KMS-11 (cell line): ENCODE measurements around the gene CIAO2B.
"Not testable (repeated sequence)": the region's sequence is repeated elsewhere in the genome, so short reads cannot be mapped to it uniquely, and the experiment has no call there.

ENCODE experiments used
- H2AFZ ChIP-seq: fragments of 200-600 bp; sonication (generic); 2 replicates; pipeline ENCODE4 v1.6.1; 2016; ENCODE audit warnings: antibody characterized with exemption, mixed run types, low read depth
- H3K27ac ChIP-seq: fragments of 200-600 bp; sonication (generic); 2 replicates; pipeline ENCODE4 v1.6.1; 2016; ENCODE audit warnings: mild to moderate bottlenecking, mixed run types
- H3K27me3 ChIP-seq: fragments of 200-600 bp; sonication (generic); 2 replicates; pipeline ENCODE4 v1.6.1; 2017; ENCODE audit warnings: mild to moderate bottlenecking, low read depth, mixed run types, moderate library complexity; ENCODE audit not compliant: insufficient read depth
- H3K36me3 ChIP-seq: fragments of 200-600 bp; sonication (generic); 2 replicates; pipeline ENCODE4 v1.6.1; 2017; ENCODE audit warnings: mild to moderate bottlenecking, mixed run types; ENCODE audit not compliant: insufficient read depth
- H3K4me1 ChIP-seq: fragments of 200-600 bp; sonication (generic); 2 replicates; pipeline ENCODE4 v1.6.1; 2016; ENCODE audit warnings: mild to moderate bottlenecking, low read depth, mixed run types; ENCODE audit not compliant: poor library complexity, severe bottlenecking
- H3K4me2 ChIP-seq: fragments of 200-600 bp; sonication (generic); 2 replicates; pipeline ENCODE4 v1.7.0; 2016; ENCODE audit warnings: mild to moderate bottlenecking, mixed run types
- H3K4me3 ChIP-seq: fragments of 200-600 bp; sonication (generic); IDR thresholded peaks from 2 replicates; pipeline ENCODE4 v1.6.1; 2017; ENCODE audit warnings: low read depth, low read length, mixed read lengths; ENCODE audit not compliant: insufficient read depth
- H3K79me2 ChIP-seq: fragments of 200-600 bp; sonication (generic); 2 replicates; pipeline ENCODE4 v1.6.1; 2016; ENCODE audit warnings: low read depth, mixed run types; ENCODE audit not compliant: insufficient read depth
- H3K9ac ChIP-seq: fragments of 200-600 bp; sonication (generic); 2 replicates; pipeline ENCODE4 v1.6.1; 2016; ENCODE audit warnings: mild to moderate bottlenecking, mixed run types
- H4K20me1 ChIP-seq: fragments of 200-600 bp; sonication (generic); 2 replicates; pipeline ENCODE4 v1.6.1; 2016; ENCODE audit warnings: mild to moderate bottlenecking, mixed run types; ENCODE audit not compliant: insufficient read depth
- CTCF ChIP-seq: fragments of 200-600 bp; sonication (generic); conservative IDR thresholded peaks from 2 replicates; pipeline ENCODE4 v1.6.1; 2017; ENCODE audit warnings: low read depth, mild to moderate bottlenecking, antibody characterized with exemption, low read length, moderate library complexity, mixed read lengths

Gene CIAO2B

GRCh38 chr16:66958857-66959703 is 24.9 kb upstream of the CIAO2B start:
- no peaks in the 10 kb centered on the region for H3K27me3 ChIP-seq
- H3K9ac ChIP-seq = no peak overlapping the region
- H4K20me1 ChIP-seq = no peaks in the 10 kb centered on the region
- H3K36me3 ChIP-seq = no peaks in the 10 kb centered on the region
- TF ChIP-seq CTCF = no peak
- H3K79me2 ChIP-seq = no peaks in the 10 kb centered on the region
- H3K4me3 ChIP-seq = no peak overlapping the region
- no peak overlapping the region for H2AFZ ChIP-seq
- no peak overlapping the region for H3K4me2 ChIP-seq
- H3K27ac ChIP-seq = no peak overlapping the region
- peaks cover 3% of the 10 kb centered on the region for H3K4me1 ChIP-seq

GRCh38 chr16:66956154-66956457 is 21.9 kb upstream of the CIAO2B start:
- H3K27me3 ChIP-seq, H4K20me1 ChIP-seq, H3K4me1 ChIP-seq, H3K27ac ChIP-seq, H3K36me3 ChIP-seq, H3K4me3 ChIP-seq, H3K79me2 ChIP-seq, H2AFZ ChIP-seq, H3K4me2 ChIP-seq, H3K9ac ChIP-seq: not testable (repeated sequence)

- not testable (repeated sequence) for H3K27ac ChIP-seq, H3K4me1 ChIP-seq, H3K36me3 ChIP-seq, H3K4me2 ChIP-seq, H3K4me3 ChIP-seq, H3K27me3 ChIP-seq, H3K9ac ChIP-seq, H3K79me2 ChIP-seq, H2AFZ ChIP-seq, H4K20me1 ChIP-seq
These were observed 21.4 kb upstream of the CIAO2B start for GRCh38 chr16:66955363-66956153.

- H3K36me3 ChIP-seq = no peaks in the 10 kb centered on the region
- H3K4me2 ChIP-seq = no peak overlapping the region
- no peak overlapping the region for H2AFZ ChIP-seq
- H3K4me1 ChIP-seq = no peaks in the 10 kb centered on the region
- H3K4me3 ChIP-seq = no peak overlapping the region
- peak; percentile 84 for TF ChIP-seq CTCF
- no peaks in the 10 kb centered on the region for H3K79me2 ChIP-seq
- no peak overlapping the region for H3K27ac ChIP-seq
- no peaks in the 10 kb centered on the region for H3K27me3 ChIP-seq
- no peak overlapping the region for H3K9ac ChIP-seq
- H4K20me1 ChIP-seq = no peaks in the 10 kb centered on the region
These were observed 20.0 kb upstream of the CIAO2B start for GRCh38 chr16:66954097-66954659.

GRCh38 chr16:66953462-66954096 is 19.4 kb upstream of the CIAO2B start:
- Histone ChIP-seq H3K4me1 (no peaks in the 10 kb centered on the region), H3K79me2 (no peaks in the 10 kb centered on the region), H2AFZ (no peak overlapping the region), H4K20me1 (no peaks in the 10 kb centered on the region), H3K4me3 (no peak overlapping the region), H3K27ac (no peak overlapping the region), H3K36me3 (no peaks in the 10 kb centered on the region), H3K27me3 (no peaks in the 10 kb centered on the region), H3K4me2 (no peak overlapping the region), H3K9ac (no peak overlapping the region)
- no peak for TF ChIP-seq CTCF
